HG02970 (cell line): ENCODE measurements around the gene VIPR1.
"Not testable (repeated sequence)": the region's sequence is repeated elsewhere in the genome, so short reads cannot be mapped to it uniquely, and the experiment has no call there.

Experiments used
- ATAC-seq: cut with Tn5 transposase; IDR thresholded peaks from one replicate; pipeline ENCODE4 v1.9.1; 2021; ENCODE audit warnings: mild to moderate bottlenecking, moderate library complexity, moderate number of reproducible peaks; ENCODE audit not compliant: unreplicated experiment, low FRiP score

VIPR1 gene

GRCh38 chr3:42530073-42530472, 27.6 kb downstream of the VIPR1 start:
- no peak for ATAC-seq

GRCh38 chr3:42531470-42531869, 29.0 kb downstream of the VIPR1 start:
- no peak for ATAC-seq

GRCh38 chr3:42532229-42532628, 29.8 kb downstream of the VIPR1 start:
- ATAC-seq, result no peak

GRCh38 chr3:42533161-42533897, 30.9 kb downstream of the VIPR1 start:
- ATAC-seq, result no peak

GRCh38 chr3:42535981-42536784, 33.7 kb downstream of the VIPR1 start:
- ATAC-seq, result no peak

GRCh38 chr3:42537350-42537749, 34.9 kb downstream of the VIPR1 start:
- ATAC-seq, result no peak

GRCh38 chr3:42539871-42540714, 37.6 kb downstream of the VIPR1 start:
- no peak for ATAC-seq

GRCh38 chr3:42541079-42541478, 38.6 kb downstream of the VIPR1 start:
- ATAC-seq, result no peak

- no peak for ATAC-seq
These were observed 42.2 kb downstream of the VIPR1 start for GRCh38 chr3:42544492-42545283.

GRCh38 chr3:42545284-42545900, 42.9 kb downstream of the VIPR1 start:
- ATAC-seq, result no peak

GRCh38 chr3:42546691-42547213, 44.3 kb downstream of the VIPR1 start:
- ATAC-seq, result no peak

GRCh38 chr3:42547401-42547945, 45.0 kb downstream of the VIPR1 start:
- no peak for ATAC-seq

GRCh38 chr3:42549131-42549530, 46.7 kb downstream of the VIPR1 start:
- ATAC-seq, result no peak

- ATAC-seq, result no peak
These were observed 47.8 kb downstream of the VIPR1 start for GRCh38 chr3:42550250-42550649.

- ATAC-seq, result no peak
These were observed 50.4 kb downstream of the VIPR1 start for GRCh38 chr3:42552830-42553229.

- ATAC-seq, result no peak
These were observed 53.7 kb downstream of the VIPR1 start for GRCh38 chr3:42556089-42556632.

GRCh38 chr3:42556817-42557216, 54.4 kb downstream of the VIPR1 start:
- not testable (repeated sequence) for ATAC-seq

GRCh38 chr3:42557854-42558253, 55.4 kb downstream of the VIPR1 start:
- ATAC-seq, result no peak
